HG03432 (cell line): ENCODE measurements around the gene SASH1.

Experiments
- ATAC-seq: cut with Tn5 transposase; IDR thresholded peaks from one replicate; pipeline ENCODE4 v1.9.1; 2021; ENCODE audit warnings: mild to moderate bottlenecking, moderate library complexity; ENCODE audit not compliant: unreplicated experiment

The SASH1 gene

DNA sequence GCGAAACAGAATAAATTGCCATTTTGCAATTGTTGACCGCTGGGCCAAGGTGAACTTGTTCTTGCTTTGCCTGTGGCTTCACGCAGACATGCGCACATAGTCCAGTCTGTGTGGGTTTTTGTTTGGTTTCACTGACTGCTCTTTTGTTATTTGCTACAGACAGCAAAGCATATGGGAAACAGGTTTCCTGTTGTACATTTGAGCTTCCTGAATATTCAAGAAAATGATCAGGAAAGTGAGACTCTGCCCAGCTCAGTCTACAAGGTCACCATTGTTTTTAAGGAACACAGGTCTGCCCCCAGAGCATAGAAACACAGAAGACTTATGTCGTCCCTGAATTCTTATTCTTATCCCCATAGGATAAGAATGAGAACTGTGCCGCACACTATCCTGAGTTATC lies 55.6 kb downstream of the SASH1 start:
- ATAC-seq, result no peak

DNA sequence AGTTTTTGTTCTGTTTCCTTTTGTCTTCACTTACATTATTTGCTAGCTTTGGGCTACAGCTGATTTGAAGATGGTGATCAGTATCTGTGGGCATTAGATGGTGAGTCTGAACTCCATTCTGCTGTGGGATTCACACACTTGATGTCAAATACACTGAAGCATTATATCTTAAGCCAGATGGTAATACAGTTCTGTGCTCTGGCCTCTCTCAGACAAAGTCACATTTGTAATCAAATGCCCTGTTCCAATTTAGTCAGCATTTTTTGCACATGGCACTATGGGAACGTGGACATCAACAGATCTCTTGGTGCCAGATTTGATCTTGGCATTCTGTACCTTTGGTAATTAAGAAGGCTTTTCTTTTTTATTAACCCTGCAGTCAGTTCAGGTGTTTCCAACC lies 56.0 kb downstream of the SASH1 start:
- no peak for ATAC-seq

DNA sequence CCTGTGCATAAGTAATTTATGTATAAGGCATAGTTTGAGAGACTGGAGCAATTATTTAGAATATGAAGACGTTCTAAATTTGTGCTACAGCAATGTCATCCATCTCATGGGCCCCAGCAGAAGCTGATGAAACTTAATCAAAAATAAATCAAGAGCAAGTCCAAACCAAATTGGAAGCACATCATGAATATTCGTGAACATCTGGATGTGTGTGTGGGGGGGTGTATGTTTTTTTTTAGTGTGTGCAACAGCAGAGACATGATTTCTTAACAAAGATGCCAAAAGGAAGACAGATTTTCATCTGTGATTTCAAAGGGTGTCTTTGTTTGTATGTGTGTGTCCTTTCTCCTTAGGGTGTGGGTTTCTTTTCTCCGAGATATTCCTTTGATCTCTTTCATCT lies 58.9 kb downstream of the SASH1 start:
- no peak for ATAC-seq

DNA sequence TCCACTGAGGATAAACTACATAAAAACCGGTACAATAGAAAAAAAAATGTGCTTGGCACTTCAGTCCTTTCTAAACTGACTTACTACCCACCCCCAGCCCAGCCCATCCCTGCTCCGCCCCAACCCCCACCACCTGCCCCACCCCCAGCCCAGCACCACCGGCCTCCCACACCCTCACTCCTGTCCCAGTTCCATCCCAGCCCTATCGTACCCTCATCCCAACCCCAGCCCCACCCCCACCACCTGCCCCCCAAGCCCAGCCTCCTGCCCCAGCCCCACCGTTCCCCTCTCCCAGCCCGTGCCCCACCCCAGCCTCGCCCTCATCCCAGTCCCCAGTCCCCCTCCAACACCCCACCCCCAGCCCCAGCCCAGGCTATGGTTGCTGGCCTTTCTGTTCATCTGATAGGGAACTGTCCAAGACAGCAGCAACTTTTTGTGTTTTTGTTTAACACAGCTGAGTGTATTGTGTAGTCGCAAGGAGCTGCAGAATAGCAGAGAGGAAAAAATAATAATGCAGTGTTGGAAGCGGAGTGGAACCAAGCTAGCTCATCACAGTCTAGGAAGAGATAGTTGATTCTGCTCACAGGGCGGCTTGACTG lies 61.9 kb downstream of the SASH1 start:
- no peak for ATAC-seq

DNA sequence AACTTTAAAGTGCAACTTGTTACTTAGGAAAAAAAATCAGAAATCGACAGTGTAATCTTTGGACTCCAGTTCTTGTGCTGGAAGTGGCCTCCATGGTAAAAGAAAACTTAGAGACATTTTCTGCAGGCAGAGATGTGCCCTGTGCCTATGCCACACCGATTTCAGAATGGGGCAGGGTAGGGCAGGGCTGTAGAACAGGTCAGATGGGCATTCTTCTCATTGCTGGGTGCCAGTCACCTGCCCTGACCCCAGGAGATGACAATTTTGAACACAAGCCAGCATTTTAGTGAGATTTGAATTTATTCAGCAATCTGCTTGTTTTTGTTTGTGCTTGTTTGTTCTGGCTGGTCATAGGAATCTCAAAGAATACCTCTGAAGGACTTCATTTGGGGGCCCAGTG lies 63.3 kb downstream of the SASH1 start:
- no peak for ATAC-seq

DNA sequence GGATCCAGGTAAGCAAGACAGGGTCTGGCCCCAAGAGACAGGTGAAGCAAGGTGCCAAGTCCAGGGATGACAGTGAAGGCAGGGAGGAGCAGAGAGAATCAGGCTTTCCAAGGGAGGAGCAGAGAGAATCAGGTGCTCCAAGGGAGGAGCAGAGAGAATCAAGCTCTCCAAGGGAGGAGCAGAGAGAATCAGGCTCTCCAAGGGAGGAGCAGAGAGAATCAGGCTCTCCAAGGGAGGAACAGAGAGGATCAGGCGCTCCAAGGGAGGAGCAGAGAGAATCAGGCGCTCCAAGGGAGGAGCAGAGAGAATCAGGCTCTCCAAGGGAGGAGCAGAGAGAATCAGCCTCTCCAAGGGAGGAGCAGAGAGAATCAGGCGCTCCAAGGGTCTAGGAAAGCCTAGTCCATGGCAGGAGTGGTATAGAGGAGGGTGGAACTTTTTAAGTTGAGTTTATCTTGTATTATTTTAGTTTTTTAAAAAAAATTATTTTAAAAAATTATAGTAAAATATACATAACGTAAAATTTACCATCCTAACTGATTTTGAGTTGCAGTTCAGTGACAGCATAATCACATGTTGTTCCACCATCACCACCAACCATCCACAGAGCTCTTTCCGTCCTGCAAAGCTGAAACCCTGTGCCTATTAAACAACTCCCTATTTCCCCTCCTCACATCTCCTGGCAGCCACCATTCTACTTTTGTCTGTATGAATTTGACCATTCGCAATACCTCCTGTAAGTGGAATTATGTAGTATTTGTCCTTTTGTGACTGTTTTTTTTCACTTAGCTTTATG lies 64.1 kb downstream of the SASH1 start:
- no peak for ATAC-seq

DNA sequence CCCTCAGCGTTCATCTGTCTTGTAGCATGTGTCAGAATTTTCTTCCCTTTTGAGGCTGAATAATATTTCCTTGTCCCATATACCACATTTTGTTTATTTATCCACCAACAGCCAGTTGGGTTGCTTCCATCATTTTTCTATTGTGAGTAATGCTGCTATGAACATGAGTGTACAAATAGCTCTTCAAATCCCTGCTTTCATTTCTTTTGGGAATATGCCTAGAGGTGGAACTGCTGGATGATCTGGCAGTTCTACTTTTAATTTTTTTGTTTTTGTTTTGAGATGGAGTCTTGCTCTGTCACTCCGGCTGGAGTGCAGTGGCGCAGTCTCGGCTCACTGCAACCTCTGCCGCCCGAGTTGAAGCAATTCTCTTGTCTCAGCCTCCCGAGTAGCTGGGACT lies 64.7 kb downstream of the SASH1 start:
- ATAC-seq, result no peak

DNA sequence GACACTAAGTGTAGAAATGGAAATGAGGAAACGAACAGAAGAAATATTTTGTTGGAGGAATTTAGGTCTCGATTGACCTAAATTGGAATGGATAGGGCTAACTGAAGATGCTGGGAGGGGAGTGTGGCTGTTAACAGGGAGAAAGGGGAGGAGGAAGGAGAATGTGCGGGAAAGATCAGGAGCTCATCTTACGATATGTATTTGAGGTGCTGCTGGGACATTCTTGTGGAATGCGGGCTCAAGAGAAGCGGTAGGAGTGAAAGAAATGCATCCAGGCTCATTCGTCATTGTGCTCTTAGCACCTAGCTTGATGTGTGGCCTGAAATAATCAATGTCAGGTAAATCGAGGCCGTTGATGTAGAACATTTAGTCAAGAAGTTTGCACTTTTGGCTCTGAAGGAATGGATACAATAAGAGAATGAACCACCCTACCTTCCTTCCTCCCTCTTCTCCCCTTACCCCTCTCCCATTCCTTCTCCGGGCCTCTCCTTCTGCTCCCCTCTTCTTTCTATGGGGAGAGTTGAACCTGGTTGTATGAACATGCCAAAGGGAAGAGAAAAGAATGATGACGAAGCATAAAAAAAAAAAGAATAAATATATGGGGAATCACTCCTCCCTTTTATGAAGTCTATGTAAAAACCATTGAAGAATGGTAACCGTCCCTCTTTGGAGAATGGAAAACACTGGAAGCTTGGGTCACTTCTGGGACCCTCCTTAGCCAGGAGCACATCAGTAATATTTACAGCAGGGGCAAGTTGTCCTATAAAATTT lies 70.9 kb downstream of the SASH1 start:
- no peak for ATAC-seq

DNA sequence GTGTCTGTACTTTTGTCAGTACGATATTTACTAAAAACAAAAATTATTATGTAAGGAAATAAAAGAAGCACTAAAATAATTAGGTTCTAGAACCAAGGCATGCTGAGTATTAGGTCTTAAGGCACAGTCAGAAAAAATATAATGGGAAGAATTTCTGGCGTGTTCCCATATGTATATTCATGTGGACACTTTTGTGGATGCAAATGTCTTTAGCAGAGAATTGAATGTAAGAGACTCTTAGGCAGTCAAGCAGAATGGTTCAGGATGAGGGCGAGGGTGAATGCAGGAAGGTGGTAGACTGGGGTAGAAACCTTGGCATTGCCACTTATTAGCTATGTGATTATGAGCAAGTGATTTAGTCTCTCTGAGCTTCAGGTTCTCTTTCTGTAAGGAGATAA lies 71.5 kb downstream of the SASH1 start:
- ATAC-seq, result no peak

DNA sequence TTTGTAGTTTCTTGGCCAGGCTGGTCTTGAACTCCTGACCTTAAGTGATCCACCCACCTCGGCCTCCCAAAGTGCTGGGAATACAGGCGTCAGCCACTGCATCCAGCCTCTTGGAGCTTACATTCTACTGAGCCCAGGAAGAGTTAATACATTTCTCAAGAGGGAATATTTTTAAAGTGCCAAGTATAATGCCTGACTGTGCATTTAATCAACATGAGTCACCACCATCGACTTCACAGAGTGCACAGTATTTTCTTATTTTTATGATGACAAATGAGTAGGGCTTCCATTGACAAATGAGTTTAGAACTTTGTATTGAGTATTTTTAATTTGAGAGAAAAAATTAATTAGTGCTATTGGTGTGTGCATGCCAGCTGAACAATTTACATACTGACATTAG lies 72.2 kb downstream of the SASH1 start:
- ATAC-seq, result no peak

DNA sequence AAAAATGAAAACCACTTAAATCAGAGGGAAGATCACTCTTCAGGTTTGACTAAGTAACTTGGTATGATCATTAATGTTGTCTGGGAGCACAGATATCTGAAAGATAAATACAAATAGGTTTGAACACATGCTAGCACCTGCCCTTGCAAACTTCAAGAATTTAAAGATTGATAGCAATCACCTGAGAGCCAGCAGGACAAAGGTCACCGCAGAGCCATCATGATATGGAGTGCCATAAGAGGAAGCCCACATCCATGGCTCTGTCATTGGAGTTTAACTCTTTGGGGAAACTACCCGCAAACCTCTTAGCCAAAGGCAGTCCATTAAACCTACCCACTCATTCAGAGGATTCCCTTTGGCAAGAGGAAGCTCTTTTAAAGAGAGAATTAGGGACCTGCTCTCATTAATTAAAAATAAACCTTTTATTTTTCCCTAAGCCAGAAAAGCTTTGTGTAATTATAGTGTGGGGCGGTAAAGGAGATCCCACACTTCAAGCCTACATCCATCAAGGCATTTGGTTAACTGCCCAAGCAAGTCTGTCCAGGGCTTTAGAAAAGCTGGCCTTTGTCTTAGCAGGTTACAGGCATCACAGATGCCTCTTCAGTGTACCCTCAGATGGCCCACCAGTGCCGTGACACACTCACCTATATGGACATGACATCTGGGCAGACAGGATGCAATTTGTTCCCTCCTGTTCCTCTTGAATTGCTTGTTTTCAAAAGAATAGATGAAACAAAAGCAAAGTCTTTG lies 73.0 kb downstream of the SASH1 start:
- ATAC-seq, result no peak

DNA sequence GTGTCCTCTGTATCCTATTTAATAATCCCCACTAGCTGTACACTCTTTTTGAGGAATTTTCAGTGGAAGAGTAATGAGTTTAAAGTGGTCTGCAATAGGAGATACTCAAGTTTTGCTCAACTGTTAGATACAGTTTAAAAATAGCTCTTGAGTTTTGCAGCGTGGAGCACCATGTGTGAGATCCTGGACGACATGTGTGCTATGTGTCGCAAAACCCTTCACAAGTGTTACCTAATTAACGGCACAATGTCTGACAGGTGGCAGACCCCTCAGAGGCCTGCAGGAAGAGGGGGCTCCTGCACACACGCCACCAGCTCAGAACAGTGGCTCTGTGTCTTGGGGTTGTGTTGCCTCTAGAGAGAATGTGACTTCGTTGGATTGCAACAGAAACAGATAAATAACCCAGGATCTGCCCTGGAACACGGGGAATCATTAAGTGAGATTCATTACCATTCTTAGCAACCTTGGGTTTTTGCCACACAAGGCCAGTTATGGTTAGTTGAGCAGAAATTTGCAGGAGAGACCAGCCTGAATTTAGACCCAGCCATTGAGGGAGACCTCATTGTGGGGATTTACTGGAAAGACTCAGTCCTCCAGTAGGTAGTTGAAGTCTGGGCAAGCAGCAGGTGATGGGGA lies 73.8 kb downstream of the SASH1 start:
- no peak for ATAC-seq

DNA sequence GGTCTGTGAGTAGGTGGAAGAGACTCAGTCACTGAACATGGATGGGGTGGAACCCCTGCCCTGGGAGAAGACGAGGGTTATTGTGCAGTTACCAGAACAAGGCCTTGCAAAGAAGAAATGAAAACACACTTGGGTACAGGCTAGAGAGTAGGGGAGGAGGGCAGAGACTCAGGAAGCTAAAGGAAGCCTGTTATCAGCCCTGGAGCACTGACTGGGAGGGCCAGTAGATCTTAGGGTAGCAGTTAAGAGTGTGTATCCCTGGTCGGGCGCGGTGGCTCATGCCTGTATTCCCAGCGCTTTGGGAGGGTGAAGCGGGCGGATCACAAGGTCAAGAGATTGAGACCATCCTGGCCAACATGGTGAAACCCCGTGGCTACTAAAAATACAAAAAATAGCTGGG lies 74.4 kb downstream of the SASH1 start:
- no peak for ATAC-seq

DNA sequence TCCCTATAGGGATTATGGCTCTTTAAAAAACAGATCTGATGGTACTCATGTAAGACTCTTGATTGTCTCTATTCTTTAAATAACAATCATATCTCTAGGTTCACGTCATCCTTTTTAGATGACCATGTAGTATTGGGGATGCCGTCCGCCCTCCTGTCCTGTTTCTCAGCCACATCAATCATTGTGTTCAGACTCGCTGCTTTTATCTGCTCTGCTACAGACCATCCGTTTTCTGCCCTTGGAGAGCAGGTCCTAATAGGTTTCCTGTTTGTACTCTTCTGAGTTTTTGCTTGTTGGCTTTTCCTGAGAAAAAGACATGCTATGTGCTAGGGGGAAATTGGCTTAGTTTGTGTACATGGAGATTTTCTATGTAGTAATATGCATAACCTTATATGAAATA lies 76.8 kb downstream of the SASH1 start:
- no peak for ATAC-seq

DNA sequence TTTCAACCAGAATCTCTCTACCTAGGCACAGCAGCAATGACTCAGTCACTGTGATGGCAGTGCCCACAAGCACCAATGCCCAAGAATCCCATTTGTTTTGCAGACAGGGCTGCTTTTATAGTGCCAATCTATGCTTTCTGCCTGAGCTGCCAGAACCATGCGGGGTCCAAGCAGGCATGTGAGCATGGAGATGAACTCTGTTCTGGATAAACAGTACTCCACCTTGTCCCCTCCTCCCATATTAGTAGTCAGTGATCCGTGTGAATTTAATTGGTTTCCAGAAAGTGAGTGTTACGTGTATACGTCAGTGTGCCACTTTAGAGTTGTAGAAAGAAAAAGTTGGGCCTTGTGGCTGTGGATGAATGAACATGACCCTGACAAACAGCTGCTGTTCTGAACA lies 79.4 kb downstream of the SASH1 start:
- no peak for ATAC-seq

DNA sequence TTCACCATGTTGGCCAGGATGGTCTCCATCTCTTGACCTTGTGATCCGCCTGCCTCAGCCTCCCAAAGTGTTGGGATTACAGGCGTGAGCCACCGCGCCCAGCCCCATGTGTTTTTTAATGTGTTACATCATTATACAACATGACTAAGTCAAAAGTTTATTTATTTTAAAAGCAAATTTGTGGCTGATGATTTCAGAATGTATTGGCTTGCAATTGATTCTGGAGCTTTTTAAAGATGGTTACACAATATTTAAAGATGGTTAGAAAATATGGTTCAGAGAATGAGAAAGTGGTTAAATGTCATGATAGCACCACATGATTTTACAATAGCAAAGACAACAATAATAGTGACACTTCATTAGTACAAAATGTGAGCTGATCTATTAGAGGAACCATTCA lies 80.5 kb downstream of the SASH1 start:
- no peak for ATAC-seq

DNA sequence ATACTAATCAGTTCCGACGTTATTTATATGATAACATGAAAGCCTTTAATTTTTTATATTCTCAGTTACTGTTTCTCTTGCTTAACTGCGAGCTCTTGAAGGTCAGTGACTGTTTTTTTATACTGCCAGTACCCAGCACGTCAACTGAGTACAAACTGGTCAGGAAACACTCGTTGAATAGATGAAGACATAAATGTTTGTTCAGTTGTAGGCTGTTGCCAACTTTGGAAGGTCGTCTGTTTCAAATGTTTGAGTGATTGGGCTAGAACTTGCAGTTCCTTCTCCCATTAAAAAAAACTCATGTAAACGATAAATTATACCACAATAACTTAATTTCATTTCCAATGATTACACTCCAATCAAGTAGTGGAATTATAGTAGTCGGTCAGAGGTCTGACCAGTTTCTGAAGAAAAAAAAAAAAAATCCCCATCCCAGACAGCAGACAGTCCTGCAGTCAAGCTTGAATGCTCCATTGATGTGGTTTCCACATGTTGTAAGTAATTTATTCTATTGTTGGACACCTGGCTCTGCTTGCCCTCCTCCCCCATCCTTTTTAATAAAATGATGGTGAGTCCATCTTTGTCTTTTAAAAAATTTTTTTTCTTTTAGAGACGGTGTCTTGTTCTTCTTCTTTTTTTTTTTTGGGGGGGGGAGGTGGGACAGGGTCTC lies 81.1 kb downstream of the SASH1 start:
- ATAC-seq, result peak; percentile 54

DNA sequence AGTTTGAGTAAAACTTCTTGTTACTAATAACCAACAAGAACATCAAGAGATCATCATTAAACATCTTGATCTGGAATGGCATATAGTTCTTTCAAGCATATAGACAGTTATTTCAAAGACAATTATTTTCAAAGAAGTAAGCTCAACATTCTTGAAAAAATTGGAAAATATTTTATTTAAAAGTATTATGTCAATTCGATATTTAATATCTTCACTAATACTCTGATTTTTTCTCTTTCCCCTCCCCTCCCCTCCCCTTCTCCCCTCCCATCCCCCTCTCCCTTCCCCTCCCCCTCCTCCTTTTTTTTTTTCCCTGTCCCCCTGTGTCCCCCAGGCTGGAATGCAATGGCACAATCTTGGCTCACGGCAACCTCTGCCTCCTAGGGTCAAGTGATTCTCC lies 82.8 kb downstream of the SASH1 start:
- ATAC-seq, result no peak

DNA sequence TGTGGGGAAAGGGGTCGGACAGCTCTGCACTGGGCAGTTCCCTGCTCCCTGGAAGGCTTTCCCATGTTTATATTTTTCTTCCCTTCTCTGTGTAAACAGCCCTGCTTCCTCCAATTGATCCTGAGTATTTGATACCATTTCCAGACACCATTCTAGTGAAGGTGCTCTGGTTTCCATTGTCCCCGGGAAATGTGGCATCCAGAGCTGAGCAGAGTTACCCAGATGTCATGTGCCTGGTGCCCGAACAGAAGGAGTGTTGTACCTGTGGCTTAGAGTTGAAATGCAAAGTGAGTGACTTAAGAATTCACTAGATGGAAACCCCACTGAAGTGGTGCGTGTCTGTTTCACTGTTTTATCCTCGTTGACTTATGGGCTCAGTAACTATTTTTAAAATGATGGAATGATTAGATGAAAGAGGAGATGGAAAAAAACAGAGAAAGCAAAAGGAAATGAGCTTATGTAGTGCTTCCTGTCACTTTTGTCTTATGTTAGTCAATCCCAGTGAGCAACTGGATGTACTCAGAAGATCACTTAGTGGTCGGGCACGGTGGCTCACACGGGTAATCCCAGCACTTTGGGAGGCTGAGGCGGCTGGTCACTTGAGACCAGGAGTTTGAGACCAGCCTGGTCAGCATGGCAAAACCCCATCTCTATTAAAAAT lies 83.8 kb downstream of the SASH1 start:
- no peak for ATAC-seq

DNA sequence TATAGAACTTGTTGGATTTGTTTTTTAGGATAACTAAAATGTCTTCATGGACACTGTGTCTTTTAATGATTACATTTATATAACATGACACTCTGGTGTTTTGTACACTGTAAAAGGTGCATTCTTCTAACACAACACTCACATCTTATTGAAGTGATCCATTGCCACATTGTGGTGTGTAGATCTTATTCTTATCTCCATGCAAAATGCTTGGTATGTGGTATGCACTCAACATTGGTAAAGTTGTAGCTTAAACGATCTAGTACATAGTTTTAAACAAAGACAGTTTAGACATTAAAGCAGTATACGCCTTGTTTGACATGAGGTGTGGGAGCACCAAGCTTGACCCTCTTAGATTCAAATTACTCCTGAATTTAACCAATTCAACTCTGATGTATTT lies 84.7 kb downstream of the SASH1 start:
- ATAC-seq, result no peak
